Right cardiac atrium (tissue), 5 donors: ENCODE measurements around the gene HTRA2. TPM values are rescaled to one million over a fixed set of nuclear protein-coding genes. Genes with fewer than 3 reads are reported as not detected.

Experiments
- polyA plus RNA-seq: library from polyadenylated mRNA; stranded (reverse); fragments of 200-250 nt; gene quantifications from one replicate; pipeline ENCODE4 v1.2.3, GENCODE V29; 2013
- total RNA-seq, 4 donors: library from RNA; stranded (reverse); fragmentation: NEBNext Ultra II Directional; extraction: Animal tissue kit (Norgen Biotek cat#: 25700); gene quantifications; one replicate each; pipeline ENCODE4 v1.2.1, GENCODE V29; 2021
- donor health status: healthy with polysubstance abuse.
- donor health status: DM: no; HTN: yes; CAD: no.
- donor health status: DM: no; HTN: no; CAD: no.
- donor health status: DM: no; HTN: yes; CAD: no; lungs with severe emphysema.
- donor health status: DM: yes; HTN: yes; CAD: no.

The HTRA2 gene
- total and polyA plus RNA-seq, 5 donors: 26.3 to 31.2 (median 28.2) TPM

Other genes starting within 250 kb of the HTRA2 start
- 1 to 10 TPM in 3 of 4 donors, under 1 TPM in 1; 0.29 to 2.8 (median 1.1) TPM for gene SLC4A5, start 186.5 kb upstream of the HTRA2 start, total RNA-seq
- 0.79 TPM for gene SLC4A5, start 186.5 kb upstream of the HTRA2 start, polyA plus RNA-seq
- gene DCTN1, start 149.6 kb upstream of the HTRA2 start, total RNA-seq: 100 to 1,000 TPM; 102 to 131 (median 125) TPM
- 71.7 TPM for gene DCTN1, start 149.6 kb upstream of the HTRA2 start, polyA plus RNA-seq
- 1 to 10 TPM in 3 of 4 donors, under 1 TPM in 1; 0.88 to 1.6 (median 1.1) TPM for gene C2orf81, start 108.3 kb upstream of the HTRA2 start, total RNA-seq
- gene C2orf81, start 108.3 kb upstream of the HTRA2 start, polyA plus RNA-seq: 1.00 TPM
- 1 to 10 TPM; 3.4 to 4.5 (median 3.5) TPM for gene WDR54, start 108.2 kb upstream of the HTRA2 start, total RNA-seq
- 3.4 TPM for gene WDR54, start 108.2 kb upstream of the HTRA2 start, polyA plus RNA-seq
- 10 to 100 TPM; 21.5 to 27.9 (median 25.9) TPM for gene RTKN, start 88.0 kb upstream of the HTRA2 start, total RNA-seq
- gene RTKN, start 88.0 kb upstream of the HTRA2 start, polyA plus RNA-seq: 16.2 TPM
- gene INO80B, start 74.8 kb upstream of the HTRA2 start, total RNA-seq: 10 to 100 TPM; 19.2 to 22.9 (median 20.7) TPM
- gene INO80B, start 74.8 kb upstream of the HTRA2 start, polyA plus RNA-seq: 16.8 TPM
- 10 to 100 TPM; 48.9 to 60.0 (median 56.7) TPM for gene WBP1, start 71.5 kb upstream of the HTRA2 start, total RNA-seq
- 63.1 TPM for gene WBP1, start 71.5 kb upstream of the HTRA2 start, polyA plus RNA-seq
- gene MOGS, start 64.6 kb upstream of the HTRA2 start, total RNA-seq: 10 to 100 TPM; 23.4 to 25.1 (median 24.5) TPM
- gene MOGS, start 64.6 kb upstream of the HTRA2 start, polyA plus RNA-seq: 19.9 TPM
- gene MRPL53, start 57.3 kb upstream of the HTRA2 start, total RNA-seq: 100 to 1,000 TPM; 116 to 157 (median 131) TPM
- 107 TPM for gene MRPL53, start 57.3 kb upstream of the HTRA2 start, polyA plus RNA-seq
- 10 to 100 TPM in 2 of 4 donors, 1 to 10 TPM in 2; 7.5 to 11.1 (median 9.4) TPM for gene CCDC142, start 46.9 kb upstream of the HTRA2 start, total RNA-seq
- 5.5 TPM for gene CCDC142, start 46.9 kb upstream of the HTRA2 start, polyA plus RNA-seq
- 10 to 100 TPM; 11.3 to 12.3 (median 11.8) TPM for gene TTC31, start 46.9 kb upstream of the HTRA2 start, total RNA-seq
- gene TTC31, start 46.9 kb upstream of the HTRA2 start, polyA plus RNA-seq: 11.4 TPM
- 1 to 10 TPM in 1 of 4 donors, under 1 TPM in 3; 0.51 to 1.2 (median 0.85) TPM for gene LBX2, start 30.3 kb upstream of the HTRA2 start, total RNA-seq
- gene LBX2, start 30.3 kb upstream of the HTRA2 start, polyA plus RNA-seq: 0.52 TPM
- 10 to 100 TPM; 20.5 to 38.7 (median 25.6) TPM for gene PCGF1, start 22.2 kb upstream of the HTRA2 start, total RNA-seq
- gene PCGF1, start 22.2 kb upstream of the HTRA2 start, polyA plus RNA-seq: 20.9 TPM
- gene TLX2, start 15.5 kb upstream of the HTRA2 start, total RNA-seq: not detected
- gene TLX2, start 15.5 kb upstream of the HTRA2 start, polyA plus RNA-seq: 0.05 TPM
- not detected for gene DQX1, start 3.7 kb upstream of the HTRA2 start, total RNA-seq
- gene DQX1, start 3.7 kb upstream of the HTRA2 start, polyA plus RNA-seq: not detected
- gene AUP1, start 227 bp upstream of the HTRA2 start, total RNA-seq: 10 to 100 TPM; 52.3 to 69.6 (median 63.3) TPM
- 75.3 TPM for gene AUP1, start 227 bp upstream of the HTRA2 start, polyA plus RNA-seq
- gene LOXL3, start 24.0 kb downstream of the HTRA2 start, total RNA-seq: 1 to 10 TPM; 4.3 to 8.3 (median 6.7) TPM
- gene LOXL3, start 24.0 kb downstream of the HTRA2 start, polyA plus RNA-seq: 2.4 TPM
- 1 to 10 TPM; 7.1 to 8.6 (median 7.5) TPM for gene DOK1, start 24.8 kb downstream of the HTRA2 start, total RNA-seq
- gene DOK1, start 24.8 kb downstream of the HTRA2 start, polyA plus RNA-seq: 3.7 TPM
- 1 to 10 TPM in 1 of 4 donors, under 1 TPM in 2, not detected in 1; 0.14 to 1.1 (median 0.47) TPM for gene M1AP, start 118.4 kb downstream of the HTRA2 start, total RNA-seq
- 0.07 TPM for gene M1AP, start 118.4 kb downstream of the HTRA2 start, polyA plus RNA-seq
- gene SEMA4F, start 124.3 kb downstream of the HTRA2 start, total RNA-seq: 1 to 10 TPM; 3.7 to 5.3 (median 4.2) TPM
- gene SEMA4F, start 124.3 kb downstream of the HTRA2 start, polyA plus RNA-seq: 1.7 TPM